ENCODE results near the gene SERPINB1. TPM values are rescaled to one million over a fixed set of nuclear protein-coding genes. Genes with fewer than 3 reads are reported as not detected.
A peak's percentile ranks its signal among the peaks of the same experiment; 100 is the strongest.

Gene SERPINB1
- total and polyA plus RNA-seq, 2 experiments from 2014 or later = 5.6 to 6.5 TPM

- TF ChIP-seq, protein P1, sequence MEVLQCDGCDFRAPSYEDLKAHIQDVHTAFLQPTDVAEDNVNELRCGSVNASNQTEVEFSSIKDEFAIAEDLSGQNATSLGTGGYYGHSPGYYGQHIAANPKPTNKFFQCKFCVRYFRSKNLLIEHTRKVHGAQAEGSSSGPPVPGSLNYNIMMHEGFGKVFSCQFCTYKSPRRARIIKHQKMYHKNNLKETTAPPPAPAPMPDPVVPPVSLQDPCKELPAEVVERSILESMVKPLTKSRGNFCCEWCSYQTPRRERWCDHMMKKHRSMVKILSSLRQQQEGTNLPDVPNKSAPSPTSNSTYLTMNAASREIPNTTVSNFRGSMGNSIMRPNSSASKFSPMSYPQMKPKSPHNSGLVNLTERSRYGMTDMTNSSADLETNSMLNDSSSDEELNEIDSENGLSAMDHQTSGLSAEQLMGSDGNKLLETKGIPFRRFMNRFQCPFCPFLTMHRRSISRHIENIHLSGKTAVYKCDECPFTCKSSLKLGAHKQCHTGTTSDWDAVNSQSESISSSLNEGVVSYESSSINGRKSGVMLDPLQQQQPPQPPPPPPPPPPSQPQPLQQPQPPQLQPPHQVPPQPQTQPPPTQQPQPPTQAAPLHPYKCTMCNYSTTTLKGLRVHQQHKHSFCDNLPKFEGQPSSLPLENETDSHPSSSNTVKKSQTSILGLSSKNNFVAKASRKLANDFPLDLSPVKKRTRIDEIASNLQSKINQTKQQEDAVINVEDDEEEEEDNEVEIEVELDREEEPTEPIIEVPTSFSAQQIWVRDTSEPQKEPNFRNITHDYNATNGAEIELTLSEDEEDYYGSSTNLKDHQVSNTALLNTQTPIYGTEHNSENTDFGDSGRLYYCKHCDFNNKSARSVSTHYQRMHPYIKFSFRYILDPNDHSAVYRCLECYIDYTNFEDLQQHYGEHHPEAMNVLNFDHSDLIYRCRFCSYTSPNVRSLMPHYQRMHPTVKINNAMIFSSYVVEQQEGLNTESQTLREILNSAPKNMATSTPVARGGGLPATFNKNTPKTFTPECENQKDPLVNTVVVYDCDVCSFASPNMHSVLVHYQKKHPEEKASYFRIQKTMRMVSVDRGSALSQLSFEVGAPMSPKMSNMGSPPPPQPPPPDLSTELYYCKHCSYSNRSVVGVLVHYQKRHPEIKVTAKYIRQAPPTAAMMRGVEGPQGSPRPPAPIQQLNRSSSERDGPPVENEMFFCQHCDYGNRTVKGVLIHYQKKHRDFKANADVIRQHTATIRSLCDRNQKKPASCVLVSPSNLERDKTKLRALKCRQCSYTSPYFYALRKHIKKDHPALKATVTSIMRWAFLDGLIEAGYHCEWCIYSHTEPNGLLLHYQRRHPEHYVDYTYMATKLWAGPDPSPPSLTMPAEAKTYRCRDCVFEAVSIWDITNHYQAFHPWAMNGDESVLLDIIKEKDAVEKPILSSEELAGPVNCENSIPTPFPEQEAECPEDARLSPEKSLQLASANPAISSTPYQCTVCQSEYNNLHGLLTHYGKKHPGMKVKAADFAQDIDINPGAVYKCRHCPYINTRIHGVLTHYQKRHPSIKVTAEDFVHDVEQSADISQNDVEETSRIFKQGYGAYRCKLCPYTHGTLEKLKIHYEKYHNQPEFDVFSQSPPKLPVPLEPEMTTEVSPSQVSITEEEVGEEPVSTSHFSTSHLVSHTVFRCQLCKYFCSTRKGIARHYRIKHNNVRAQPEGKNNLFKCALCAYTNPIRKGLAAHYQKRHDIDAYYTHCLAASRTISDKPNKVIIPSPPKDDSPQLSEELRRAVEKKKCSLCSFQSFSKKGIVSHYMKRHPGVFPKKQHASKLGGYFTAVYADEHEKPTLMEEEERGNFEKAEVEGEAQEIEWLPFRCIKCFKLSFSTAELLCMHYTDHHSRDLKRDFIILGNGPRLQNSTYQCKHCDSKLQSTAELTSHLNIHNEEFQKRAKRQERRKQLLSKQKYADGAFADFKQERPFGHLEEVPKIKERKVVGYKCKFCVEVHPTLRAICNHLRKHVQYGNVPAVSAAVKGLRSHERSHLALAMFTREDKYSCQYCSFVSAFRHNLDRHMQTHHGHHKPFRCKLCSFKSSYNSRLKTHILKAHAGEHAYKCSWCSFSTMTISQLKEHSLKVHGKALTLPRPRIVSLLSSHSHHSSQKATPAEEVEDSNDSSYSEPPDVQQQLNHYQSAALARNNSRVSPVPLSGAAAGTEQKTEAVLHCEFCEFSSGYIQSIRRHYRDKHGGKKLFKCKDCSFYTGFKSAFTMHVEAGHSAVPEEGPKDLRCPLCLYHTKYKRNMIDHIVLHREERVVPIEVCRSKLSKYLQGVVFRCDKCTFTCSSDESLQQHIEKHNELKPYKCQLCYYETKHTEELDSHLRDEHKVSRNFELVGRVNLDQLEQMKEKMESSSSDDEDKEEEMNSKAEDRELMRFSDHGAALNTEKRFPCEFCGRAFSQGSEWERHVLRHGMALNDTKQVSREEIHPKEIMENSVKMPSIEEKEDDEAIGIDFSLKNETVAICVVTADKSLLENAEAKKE (CRISPR knock-in tag; IDR thresholded peaks at IDR 0.05) = peak; percentile 67; the same call in 1 of the 2 replicates
Measured at GRCh38 chr6:2790588-2791449, 50.8 kb downstream of the SERPINB1 start (continued).

DNA sequence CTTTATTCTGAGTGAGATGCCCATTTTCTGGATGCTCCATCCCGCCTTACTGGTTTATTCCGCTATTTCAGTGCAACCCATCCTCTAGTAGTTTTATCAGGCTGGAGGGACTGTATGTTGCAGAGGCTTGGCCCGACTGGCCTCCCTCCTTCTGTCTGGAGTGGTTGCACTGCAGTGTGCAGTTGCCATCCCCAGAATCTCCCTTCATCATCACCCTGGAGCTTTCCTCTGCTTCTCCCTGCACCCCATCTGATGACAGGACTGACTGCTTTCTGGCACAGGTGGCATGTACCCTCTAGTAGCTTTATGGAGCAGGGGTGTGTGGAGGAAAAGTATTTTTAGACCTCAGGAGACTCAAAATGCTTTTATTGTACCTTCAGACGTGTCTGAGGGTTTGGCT, 55.4 kb downstream of the SERPINB1 start:
- Histone ChIP-seq H3K27me3 (ENCODE audit: insufficient read depth) (no peaks in the 10 kb centered on the region), H3K4me3 (no peak overlapping the region), H3K4me1 (ENCODE audit: insufficient read depth) (peaks cover 7% of the 10 kb centered on the region), H3K27ac (ENCODE audit: low read depth) (no peak overlapping the region), H3K9me2 (ENCODE audit: insufficient read depth) (no peaks in the 10 kb centered on the region), H3K36me3 (ENCODE audit: insufficient read depth) (0 out of 2 replicates have a peak, but pooled peaks cover 6% of the 10 kb centered on the region), H3K4me2 (no peak overlapping the region), H2AFZ (no peak overlapping the region), H3K79me2 (replicated peaks; ENCODE audit: insufficient read depth) (peaks cover 22% of the 10 kb centered on the region), H4K20me1 (replicated peaks; ENCODE audit: insufficient read depth) (peaks cover 11% of the 10 kb centered on the region), H3F3A (replicated peaks; ENCODE audit: low read depth) (no peaks in the 10 kb centered on the region)
- Mint-ChIP-seq H3K4me3 (no peak overlapping the region), H3K27ac (no peak overlapping the region), H3K9me3 (no peaks in the 10 kb centered on the region; the same call in 2 of the 3 replicates), H3K27me3 (ENCODE audit: insufficient read depth, low read depth, poor library complexity) (no peaks in the 10 kb centered on the region), H3K36me3 (ENCODE audit: low read depth) (peaks cover 24% of the 10 kb centered on the region), H3K4me1 (peaks cover 19% of the 10 kb centered on the region)
- ATAC-seq (no peak), DNase-seq (ENCODE audit: low spot score) (no peak)
- TF ChIP-seq EZH2phosphoT487 (IDR thresholded peaks at IDR 0.05; ENCODE audit: unreplicated experiment) (no peak), EZH2 (IDR thresholded peaks at IDR 0.05; ENCODE audit: low read depth, unreplicated experiment) (no peak), ETS1 (IDR thresholded peaks at IDR 0.05) (no peak), JUNB (IDR thresholded peaks at IDR 0.05; ENCODE audit: unreplicated experiment) (no peak), CREB1 (CRISPR knock-in tag; IDR thresholded peaks at IDR 0.05; ENCODE audit: low read depth) (no peak), REST (IDR thresholded peaks at IDR 0.05; ENCODE audit: unreplicated experiment) (no peak), STAT1 (IDR thresholded peaks at IDR 0.05; ENCODE audit: unreplicated experiment) (no peak), NANOG (IDR thresholded peaks at IDR 0.05; ENCODE audit: borderline replicate concordance) (no peak)
- TF ChIP-seq, protein P2, sequence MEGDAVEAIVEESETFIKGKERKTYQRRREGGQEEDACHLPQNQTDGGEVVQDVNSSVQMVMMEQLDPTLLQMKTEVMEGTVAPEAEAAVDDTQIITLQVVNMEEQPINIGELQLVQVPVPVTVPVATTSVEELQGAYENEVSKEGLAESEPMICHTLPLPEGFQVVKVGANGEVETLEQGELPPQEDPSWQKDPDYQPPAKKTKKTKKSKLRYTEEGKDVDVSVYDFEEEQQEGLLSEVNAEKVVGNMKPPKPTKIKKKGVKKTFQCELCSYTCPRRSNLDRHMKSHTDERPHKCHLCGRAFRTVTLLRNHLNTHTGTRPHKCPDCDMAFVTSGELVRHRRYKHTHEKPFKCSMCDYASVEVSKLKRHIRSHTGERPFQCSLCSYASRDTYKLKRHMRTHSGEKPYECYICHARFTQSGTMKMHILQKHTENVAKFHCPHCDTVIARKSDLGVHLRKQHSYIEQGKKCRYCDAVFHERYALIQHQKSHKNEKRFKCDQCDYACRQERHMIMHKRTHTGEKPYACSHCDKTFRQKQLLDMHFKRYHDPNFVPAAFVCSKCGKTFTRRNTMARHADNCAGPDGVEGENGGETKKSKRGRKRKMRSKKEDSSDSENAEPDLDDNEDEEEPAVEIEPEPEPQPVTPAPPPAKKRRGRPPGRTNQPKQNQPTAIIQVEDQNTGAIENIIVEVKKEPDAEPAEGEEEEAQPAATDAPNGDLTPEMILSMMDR (conservative IDR thresholded peaks at IDR 0.05; ENCODE audit: low read depth in 2 of 2) = no peak

All from GM23338 (cell line).